Thoracic aorta (tissue), 2 donors: ENCODE data around the gene CYP4B1. TPM values are rescaled to one million over a fixed set of nuclear protein-coding genes. Genes with fewer than 3 reads are reported as not detected.
"Not testable (repeated sequence)": the region's sequence is repeated elsewhere in the genome, so short reads cannot be mapped to it uniquely, and the experiment has no call there.

Experiments
- ATAC-seq: fragments of 150-250 bp; one replicate; pipeline ENCODE4 v1.8.0; 2017; ENCODE audit warnings: low read depth; ENCODE audit not compliant: insufficient number of reproducible peaks, low FRiP score
- DNase-seq: peaks from one replicate; pipeline ENCODE4 v3.0.0-alpha.2; 2020; ENCODE audit warnings: low spot score
- H3K27ac ChIP-seq, 2 donors: fragments of 200-600 bp; sonication (generic); 1 replicate in 1 of 2; 2 replicates in 1 of 2; pipeline ENCODE4 v1.5.1; 2016; ENCODE audit warnings: mild to moderate bottlenecking in 2 of 2, moderate library complexity in 2 of 2
- H3K27me3 ChIP-seq: fragments of 200-600 bp; sonication (generic); replicated peaks from 2 replicates; pipeline ENCODE4 v1.6.0; 2016; ENCODE audit warnings: mild to moderate bottlenecking; ENCODE audit not compliant: insufficient read depth
- H3K36me3 ChIP-seq: fragments of 200-600 bp; sonication (generic); one replicate; pipeline ENCODE4 v1.5.1; 2016
- H3K4me1 ChIP-seq, 2 donors: fragments of 200-600 bp; sonication (generic); 1 replicate in 1 of 2; 2 replicates in 1 of 2; pipeline versions ENCODE4 v1.5.1 to v1.6.0; 2016; ENCODE audit warnings: low read depth in 2 of 2, mild to moderate bottlenecking in 1 of 2; ENCODE audit not compliant: control insufficient read depth in 1 of 2
- H3K4me3 ChIP-seq: fragments of 200-600 bp; sonication (generic); 2 replicates; pipeline ENCODE4 v1.5.1; 2016; ENCODE audit warnings: mild to moderate bottlenecking
- H3K9me3 ChIP-seq: fragments of 200-600 bp; sonication (generic); 2 replicates; pipeline ENCODE4 v1.5.1; 2016
- total RNA-seq, 2 donors: library from RNA; depleted of rRNA; stranded (reverse); fragments of >200 nt; gene quantifications; one replicate each; pipeline versions ENCODE4 v1.1.0 to v1.2.3, GENCODE V29; 2016
- TF ChIP-seq, protein P1 (sequence below): fragments of 200-600 bp; sonication (generic); IDR thresholded peaks from one replicate; pipeline ENCODE4 v1.5.1; 2019; ENCODE audit warnings: antibody characterized with exemption

CYP4B1 gene
- total RNA-seq, 2 donors from 2014 or later = 57.9 to 117 TPM

DNA sequence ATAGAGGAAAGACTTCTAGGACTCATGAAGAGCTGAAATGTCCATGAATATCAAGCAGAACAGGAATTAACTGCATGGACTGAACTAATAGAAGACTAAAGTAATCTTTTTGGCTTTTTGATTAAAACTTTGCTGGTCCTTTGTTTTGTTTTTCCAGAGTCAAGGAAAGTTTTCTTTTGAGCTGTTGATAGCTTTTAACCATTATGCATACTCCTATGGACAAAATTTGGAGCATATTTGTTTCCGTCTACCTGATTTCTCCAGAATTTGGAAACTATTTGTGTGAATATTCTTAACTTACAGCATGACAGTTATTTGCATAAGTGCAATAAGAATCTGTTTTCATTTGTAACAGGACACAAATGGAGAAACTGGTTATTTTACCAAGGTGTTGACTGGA lies 24.5 kb upstream of the CYP4B1 start:
- ATAC-seq (no peak), DNase-seq (no peak)
- peaks cover 17% of the 10 kb centered on the region for H3K9me3 ChIP-seq
- H3K36me3 ChIP-seq = no peaks in the 10 kb centered on the region
- H3K4me1 ChIP-seq = no peaks in the 10 kb centered on the region
- TF ChIP-seq, protein P1, sequence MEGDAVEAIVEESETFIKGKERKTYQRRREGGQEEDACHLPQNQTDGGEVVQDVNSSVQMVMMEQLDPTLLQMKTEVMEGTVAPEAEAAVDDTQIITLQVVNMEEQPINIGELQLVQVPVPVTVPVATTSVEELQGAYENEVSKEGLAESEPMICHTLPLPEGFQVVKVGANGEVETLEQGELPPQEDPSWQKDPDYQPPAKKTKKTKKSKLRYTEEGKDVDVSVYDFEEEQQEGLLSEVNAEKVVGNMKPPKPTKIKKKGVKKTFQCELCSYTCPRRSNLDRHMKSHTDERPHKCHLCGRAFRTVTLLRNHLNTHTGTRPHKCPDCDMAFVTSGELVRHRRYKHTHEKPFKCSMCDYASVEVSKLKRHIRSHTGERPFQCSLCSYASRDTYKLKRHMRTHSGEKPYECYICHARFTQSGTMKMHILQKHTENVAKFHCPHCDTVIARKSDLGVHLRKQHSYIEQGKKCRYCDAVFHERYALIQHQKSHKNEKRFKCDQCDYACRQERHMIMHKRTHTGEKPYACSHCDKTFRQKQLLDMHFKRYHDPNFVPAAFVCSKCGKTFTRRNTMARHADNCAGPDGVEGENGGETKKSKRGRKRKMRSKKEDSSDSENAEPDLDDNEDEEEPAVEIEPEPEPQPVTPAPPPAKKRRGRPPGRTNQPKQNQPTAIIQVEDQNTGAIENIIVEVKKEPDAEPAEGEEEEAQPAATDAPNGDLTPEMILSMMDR = no peak
- H3K4me3 ChIP-seq = no peak overlapping the region
- H3K27me3 ChIP-seq = no peaks in the 10 kb centered on the region
- H3K27ac ChIP-seq = no peak overlapping the region

DNA sequence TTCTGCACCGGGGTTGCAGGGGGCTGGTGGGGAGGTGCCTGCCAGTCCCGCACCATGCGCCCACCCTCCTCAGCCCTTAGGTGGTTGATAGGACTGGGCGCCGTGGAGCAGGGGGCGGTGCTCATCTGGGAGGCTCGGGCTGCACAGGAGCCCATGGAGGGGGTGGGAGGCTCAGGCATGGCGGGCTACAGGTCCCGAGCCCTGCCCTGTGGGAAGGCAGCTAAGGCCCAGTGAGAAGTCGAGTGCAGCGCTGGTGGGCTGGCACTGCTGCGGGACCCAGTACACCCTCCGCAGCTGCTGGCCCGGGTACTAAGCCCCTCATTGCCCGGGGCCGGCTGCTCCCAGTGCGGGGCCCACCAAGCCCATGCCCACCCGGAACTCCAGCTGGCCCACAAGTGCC lies 20.4 kb upstream of the CYP4B1 start:
- not testable (repeated sequence) for DNase-seq

DNA sequence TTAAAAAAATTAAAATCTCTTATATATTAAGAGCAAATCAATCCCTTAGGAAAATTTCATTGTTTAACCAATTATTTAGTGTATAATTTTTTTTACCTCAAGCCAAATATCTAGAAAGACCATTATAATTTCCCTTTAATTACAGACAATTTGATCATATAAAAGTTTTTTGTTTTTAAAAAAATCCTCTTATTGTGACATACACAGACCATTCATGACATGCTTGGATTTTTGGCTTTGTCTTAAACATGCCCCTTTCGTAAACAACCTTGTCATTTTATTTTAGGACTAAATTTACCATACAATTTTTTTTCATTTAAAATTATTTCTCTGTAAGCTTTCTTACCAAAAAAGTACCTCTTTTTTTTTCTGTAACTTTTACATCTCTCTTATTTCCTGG lies 14.2 kb upstream of the CYP4B1 start:
- Histone ChIP-seq H3K27me3 (no peaks in the 10 kb centered on the region), H3K27ac (no peak overlapping the region), H3K4me3 (no peak overlapping the region), H3K9me3 (no peaks in the 10 kb centered on the region), H3K4me1 (no peaks in the 10 kb centered on the region), H3K36me3 (no peaks in the 10 kb centered on the region)
- TF ChIP-seq, protein P1 = no peak
- no peak for DNase-seq
- ATAC-seq = no peak

More for the DNA sequence above, 20.4 kb upstream of the CYP4B1 start:
- not testable (repeated sequence) for ATAC-seq, H3K9me3 ChIP-seq, H3K4me1 ChIP-seq, H3K27me3 ChIP-seq, H3K36me3 ChIP-seq, H3K27ac ChIP-seq, H3K4me3 ChIP-seq

DNA sequence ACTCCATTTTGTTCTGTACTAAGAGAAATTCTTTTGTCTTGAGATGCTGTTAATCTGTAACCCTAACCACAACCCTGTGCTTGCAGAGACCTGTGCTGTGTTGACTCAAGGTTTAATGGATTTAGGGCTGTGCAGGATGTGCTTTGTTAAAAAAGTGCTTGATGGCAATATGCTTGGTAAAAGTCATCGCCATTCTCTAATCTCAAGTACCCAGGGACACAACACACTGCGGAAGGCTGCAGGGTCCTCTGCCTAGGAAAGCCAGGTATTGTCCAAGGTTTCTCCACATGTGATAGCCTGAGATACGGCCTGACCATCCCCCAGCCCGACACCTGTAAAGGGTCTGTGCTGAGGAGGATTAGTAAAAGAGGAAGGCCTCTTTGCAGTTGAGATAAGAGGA lies 10.2 kb upstream of the CYP4B1 start:
- DNase-seq, H3K36me3 ChIP-seq, ATAC-seq, H3K4me1 ChIP-seq, H3K27ac ChIP-seq, H3K4me3 ChIP-seq, H3K27me3 ChIP-seq, H3K9me3 ChIP-seq: not testable (repeated sequence)

DNA sequence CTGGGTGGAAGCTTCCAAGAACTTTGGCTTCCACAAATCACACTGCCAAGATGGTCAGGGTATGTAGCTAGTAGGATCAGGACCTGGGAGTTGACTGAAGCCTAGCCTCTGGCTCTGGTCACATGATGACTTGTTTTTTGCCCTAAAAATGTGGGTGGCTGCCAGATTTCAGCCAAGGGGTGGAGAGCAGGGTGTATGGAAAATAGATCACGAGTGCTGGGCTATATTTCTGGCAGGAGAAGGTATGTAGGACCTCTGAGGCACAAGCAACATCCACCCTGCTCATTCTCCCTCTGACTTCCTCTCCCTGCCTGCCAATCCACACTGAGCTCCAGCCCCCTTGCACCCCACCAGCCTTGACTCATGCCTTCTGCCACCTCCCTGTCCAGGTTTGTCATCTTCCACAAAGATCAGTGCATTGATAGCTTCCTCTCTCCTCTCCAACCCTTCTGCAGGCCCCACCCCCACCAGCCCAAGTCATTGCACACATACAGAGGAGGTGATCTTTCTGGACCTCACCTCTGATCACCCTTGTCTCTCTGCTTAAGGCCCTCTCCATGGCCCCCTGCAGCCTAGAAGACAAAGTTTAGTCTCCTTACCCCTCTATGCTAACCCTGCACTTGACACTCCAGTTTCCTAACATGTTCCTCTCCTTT lies 8.3 kb upstream of the CYP4B1 start:
- no peak for ATAC-seq
- no peaks in the 10 kb centered on the region for H3K27me3 ChIP-seq

DNA sequence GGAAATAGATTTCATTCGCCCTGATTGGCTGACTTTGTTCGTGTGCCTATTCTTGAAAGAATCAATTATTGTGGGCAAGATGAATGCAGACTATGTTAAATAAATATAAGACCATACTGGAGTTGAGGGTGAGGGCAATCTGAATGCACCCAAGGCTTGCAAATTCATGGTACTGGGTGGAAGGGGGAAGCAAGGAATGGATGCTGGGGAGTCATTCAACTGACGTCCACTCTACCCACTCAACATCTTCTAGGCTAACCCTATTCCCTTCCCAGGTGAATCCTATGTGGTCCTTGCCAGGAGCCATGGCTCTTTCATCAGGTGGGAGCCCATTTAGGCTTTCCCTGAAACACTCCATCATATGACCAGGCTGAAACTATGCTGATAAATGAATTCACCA lies 5.7 kb upstream of the CYP4B1 start:
- Histone ChIP-seq H3K9me3 (no peaks in the 10 kb centered on the region), H3K4me1 (no peaks in the 10 kb centered on the region), H3K27me3 (no peaks in the 10 kb centered on the region), H3K27ac (no peak overlapping the region), H3K36me3 (no peaks in the 10 kb centered on the region), H3K4me3 (no peak overlapping the region)
- no peak for ATAC-seq
- TF ChIP-seq, protein P1 = no peak
- no peak for DNase-seq

More for the DNA sequence above, 8.3 kb upstream of the CYP4B1 start:
- Histone ChIP-seq H3K9me3 (no peaks in the 10 kb centered on the region), H3K4me1 (no peaks in the 10 kb centered on the region), H3K27ac (no peak overlapping the region), H3K4me3 (no peak overlapping the region), H3K36me3 (no peaks in the 10 kb centered on the region)
- DNase-seq = no peak
- TF ChIP-seq, protein P1 = no peak
